ENCODE results near the gene ZC3H10. TPM values are rescaled to one million over a fixed set of nuclear protein-coding genes. Genes with fewer than 3 reads are reported as not detected.

ZC3H10 gene
- total RNA-seq, 6 experiments from 2014 or later = 1.7 to 5.4 (median 3.2) TPM

DNA sequence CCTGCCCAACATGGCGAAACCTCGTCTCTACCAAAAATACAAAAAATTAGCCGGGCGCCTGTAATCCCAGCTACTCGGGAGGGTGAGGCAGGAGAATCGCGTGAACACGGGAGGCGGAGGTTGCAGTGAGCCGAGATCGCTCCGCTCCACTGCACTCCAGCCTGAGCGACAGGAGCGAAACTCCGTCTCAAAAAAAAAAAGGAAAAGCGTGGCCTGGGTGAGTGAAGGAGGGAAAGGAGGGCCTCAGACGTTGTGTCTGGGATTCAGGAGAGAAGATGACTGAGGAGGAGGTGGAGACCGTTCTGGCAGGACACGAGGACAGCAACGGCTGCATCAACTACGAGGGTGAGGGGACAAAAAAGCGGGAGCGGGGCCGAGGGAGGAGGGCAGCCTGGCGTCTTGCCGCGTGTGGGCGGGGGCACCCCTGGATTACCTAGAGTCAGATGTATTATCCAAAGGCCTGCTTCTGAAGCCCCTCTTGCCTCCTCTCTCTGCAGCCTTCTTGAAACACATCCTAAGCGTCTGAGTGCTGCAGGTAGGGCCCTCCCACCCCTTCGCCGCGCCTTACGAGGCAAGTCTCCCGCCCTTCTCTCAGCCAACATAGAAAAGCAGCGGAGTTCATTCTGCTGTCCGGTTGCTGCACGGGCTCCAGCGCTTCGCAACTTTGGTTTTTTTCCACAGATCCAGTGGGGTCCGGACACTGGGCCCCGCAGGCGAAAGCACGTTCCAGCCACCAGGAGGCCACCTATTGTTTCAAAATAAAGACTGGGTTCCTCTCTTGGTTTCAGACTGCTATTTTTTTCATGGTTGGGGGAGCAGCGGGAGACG is 39.3 kb downstream of the ZC3H10 start:
- ATAC-seq (peak; percentile 50 to 64 (median 56)), DNase-seq (peak; percentile 56 to 70 (median 66))
- H3K9me3 ChIP-seq = no peaks in the 10 kb centered on the region
- intact Hi-C loops (cut with DNase I) = no loop called here
- peak overlapping the region; percentile 79 to 98 (median 97) for H3K27ac ChIP-seq
- no peaks in the 10 kb centered on the region for H3K27me3 ChIP-seq
- TF ChIP-seq, protein P1, sequence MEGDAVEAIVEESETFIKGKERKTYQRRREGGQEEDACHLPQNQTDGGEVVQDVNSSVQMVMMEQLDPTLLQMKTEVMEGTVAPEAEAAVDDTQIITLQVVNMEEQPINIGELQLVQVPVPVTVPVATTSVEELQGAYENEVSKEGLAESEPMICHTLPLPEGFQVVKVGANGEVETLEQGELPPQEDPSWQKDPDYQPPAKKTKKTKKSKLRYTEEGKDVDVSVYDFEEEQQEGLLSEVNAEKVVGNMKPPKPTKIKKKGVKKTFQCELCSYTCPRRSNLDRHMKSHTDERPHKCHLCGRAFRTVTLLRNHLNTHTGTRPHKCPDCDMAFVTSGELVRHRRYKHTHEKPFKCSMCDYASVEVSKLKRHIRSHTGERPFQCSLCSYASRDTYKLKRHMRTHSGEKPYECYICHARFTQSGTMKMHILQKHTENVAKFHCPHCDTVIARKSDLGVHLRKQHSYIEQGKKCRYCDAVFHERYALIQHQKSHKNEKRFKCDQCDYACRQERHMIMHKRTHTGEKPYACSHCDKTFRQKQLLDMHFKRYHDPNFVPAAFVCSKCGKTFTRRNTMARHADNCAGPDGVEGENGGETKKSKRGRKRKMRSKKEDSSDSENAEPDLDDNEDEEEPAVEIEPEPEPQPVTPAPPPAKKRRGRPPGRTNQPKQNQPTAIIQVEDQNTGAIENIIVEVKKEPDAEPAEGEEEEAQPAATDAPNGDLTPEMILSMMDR (IDR thresholded peaks at IDR 0.05) = peak; percentile 39 to 58 (median 42)
- TF ChIP-seq POLR2A (IDR thresholded peaks at IDR 0.05) = no peak
- WGBS (ENCODE audit: insufficient coverage, low coverage, low lambda C conversion rate, missing lambda C conversion rate) = 6% methylated on average over 41 of the region's 45 CpGs
- H3K4me1 ChIP-seq = peaks cover 0 to 46% (median 8%) of the 10 kb centered on the region in 4 donors
- H3K36me3 ChIP-seq = peaks cover 5 to 29% (median 19%) of the 10 kb centered on the region in 4 donors
- H3K4me3 ChIP-seq = peak overlapping the region; percentile 51 to 87 (median 85)

DNA sequence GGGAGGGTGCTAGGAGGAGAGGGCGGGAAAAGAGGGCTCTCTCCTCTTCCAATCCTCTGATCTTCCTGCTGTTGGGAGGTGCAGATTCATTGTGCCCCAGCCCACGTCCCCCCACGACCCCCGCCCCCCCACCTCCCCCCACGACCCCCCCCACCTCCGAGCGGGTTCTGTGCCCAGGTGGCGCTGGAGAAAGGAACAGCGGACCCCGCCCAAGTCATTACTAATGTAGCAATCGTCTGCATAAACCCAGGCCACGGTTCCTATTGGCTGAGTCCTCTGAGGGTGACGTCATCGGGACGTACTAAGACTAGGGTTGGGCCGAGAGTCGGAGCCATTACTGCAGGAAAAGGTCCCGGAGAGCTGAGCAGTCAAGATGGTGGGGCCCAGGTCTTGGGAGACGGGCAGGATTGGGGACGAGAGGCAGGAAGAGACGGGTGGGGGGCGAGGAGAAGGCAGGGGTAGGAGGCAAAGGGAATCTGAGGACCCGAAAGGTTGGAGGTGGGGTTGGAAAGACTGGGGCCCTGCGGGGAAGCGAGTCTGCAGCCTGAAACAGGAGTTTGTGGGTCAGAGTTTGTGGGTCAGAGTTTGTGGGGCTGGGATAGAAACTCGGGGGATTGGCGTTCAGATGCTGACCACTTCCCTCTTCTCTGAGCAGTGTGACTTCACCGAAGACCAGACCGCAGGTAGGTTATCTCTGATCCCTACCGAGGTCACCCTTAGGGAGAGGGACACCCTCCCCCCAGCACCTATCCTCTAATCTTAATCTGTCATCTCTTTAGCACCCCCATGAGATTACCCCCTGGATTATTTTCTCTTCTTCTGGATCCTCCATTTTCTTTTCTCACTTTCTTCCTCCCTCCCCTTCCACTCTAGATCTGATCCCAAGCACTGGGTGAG is 40.2 kb downstream of the ZC3H10 start, which contains the start of gene MYL6:
Gene MYL6, plus strand, starts transcription at position 331 of the 897 bp plus-strand sequence. Its CDS starts 43 bp downstream, at position 374.
- peak; percentile 93 to 98 (median 95) for DNase-seq
- 1% methylated on average over 20 of the region's 30 CpGs for WGBS (ENCODE audit: insufficient coverage, low coverage, low lambda C conversion rate, missing lambda C conversion rate)

DNA sequence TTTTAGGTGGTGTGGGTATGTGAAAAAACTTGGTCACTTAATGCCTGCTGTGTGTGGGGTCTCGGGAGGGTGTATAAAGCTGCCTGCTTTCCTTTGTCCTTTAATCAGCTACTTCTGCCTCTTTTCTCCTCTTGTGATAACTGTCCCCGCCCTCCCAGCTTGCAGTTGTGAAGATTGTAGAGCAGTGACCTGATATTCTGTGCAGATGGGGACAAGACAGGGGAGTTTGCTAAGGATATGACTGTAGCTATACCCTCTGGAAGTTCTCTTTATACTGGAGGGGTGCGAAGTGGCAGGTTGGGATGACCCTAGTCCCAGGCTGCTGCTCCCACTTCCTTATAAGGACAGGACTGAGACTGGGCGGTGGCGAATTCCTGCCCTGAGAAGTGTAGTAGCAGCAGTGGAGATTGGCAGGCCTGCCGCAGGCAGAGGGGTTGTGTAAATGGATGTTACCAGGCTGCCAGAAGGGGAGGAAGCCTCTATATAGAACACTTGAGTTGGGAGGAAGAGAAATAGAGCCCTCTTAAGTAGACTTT is 40.9 kb downstream of the ZC3H10 start:
- Histone ChIP-seq H3K9me3 (no peaks in the 10 kb centered on the region), H3K36me3 (peaks cover 7 to 43% (median 23%) of the 10 kb centered on the region in 4 donors), H3K4me3 (peak overlapping the region; percentile 66 to 87 (median 85)), H3K27me3 (no peaks in the 10 kb centered on the region), H3K27ac (peak overlapping the region; percentile 89 to 98 (median 97)), H3K4me1 (peaks cover 0 to 41% (median 8%) of the 10 kb centered on the region in 4 donors)
- intact Hi-C loops (cut with DNase I) = no loop called here
- peak; percentile 67 to 76 (median 69) for DNase-seq
- TF ChIP-seq, protein P1 (IDR thresholded peaks at IDR 0.05) = no peak
- peak; percentile 24 for TF ChIP-seq POLR2A (IDR thresholded peaks at IDR 0.05)
- peak; percentile 27 to 58 (median 44) for ATAC-seq
- WGBS (ENCODE audit: insufficient coverage, low coverage, low lambda C conversion rate, missing lambda C conversion rate) = 0% methylated on average over 3 of the region's 6 CpGs

More for the DNA sequence above, 40.2 kb downstream of the ZC3H10 start, which contains the start of gene MYL6:
- peak; percentile 85 to 88 (median 87) for ATAC-seq
- TF ChIP-seq POLR2A (IDR thresholded peaks at IDR 0.05) = peak; percentile 97
- TF ChIP-seq, protein P1 (IDR thresholded peaks at IDR 0.05) = no peak
- H3K27ac ChIP-seq = peak within 1 kb of the TSS; percentile 89 to 98 (median 97)
- H3K4me1 ChIP-seq = peaks cover 0 to 42% (median 8%) of the 10 kb centered on the region in 4 donors
- intact Hi-C loops (cut with DNase I) = no loop called here
- no peaks in the 10 kb centered on the region for H3K9me3 ChIP-seq
- peak within 1 kb of the TSS; percentile 66 to 87 (median 85) for H3K4me3 ChIP-seq
- H3K36me3 ChIP-seq = peaks cover 7 to 37% (median 20%) of the 10 kb centered on the region in 4 donors
- no peaks in the 10 kb centered on the region for H3K27me3 ChIP-seq
